DND-41 (cell line): ENCODE results near the gene RPL27A.

Source experiments
- ATAC-seq: fragments of 200-7000 bp; cut with Tn5 transposase; 3 replicates; pipeline ENCODE4 v1.9.1; 2021; ENCODE audit warnings: low read depth; ENCODE audit not compliant: insufficient read depth
- DNase-seq: peaks from one replicate; pipeline ENCODE4 v3.0.0-alpha.2; 2020
- H2AFZ ChIP-seq: 2 replicates; pipeline ENCODE4 v1.6.0; 2012; ENCODE audit warnings: low read depth, low read length
- H3K27ac ChIP-seq: 2 replicates; pipeline ENCODE4 v1.5.1; 2012; ENCODE audit warnings: low read length, inconsistent platforms
- H3K27me3 ChIP-seq: fragments of 200-600 bp; sonication (generic); 2 replicates; pipeline ENCODE4 v1.6.0; 2012; ENCODE audit warnings: low read length, mild to moderate bottlenecking, inconsistent platforms; ENCODE audit not compliant: insufficient read depth, poor library complexity
- H3K36me3 ChIP-seq: 2 replicates; pipeline ENCODE4 v1.5.1; 2012; ENCODE audit warnings: low read length, inconsistent platforms; ENCODE audit not compliant: insufficient read depth
- H3K4me1 ChIP-seq: 2 replicates; pipeline ENCODE4 v1.5.1; 2012; ENCODE audit warnings: mild to moderate bottlenecking, low read length; ENCODE audit not compliant: insufficient read depth
- H3K4me2 ChIP-seq: 2 replicates; pipeline ENCODE4 v1.6.0; 2012; ENCODE audit warnings: mild to moderate bottlenecking, moderate library complexity, low read length, inconsistent platforms; ENCODE audit not compliant: insufficient read depth
- H3K4me3 ChIP-seq, 2 experiments: fragments of 200-600 bp in 1 of 2; shearing (Covaris generic) in 1 of 2; 2 replicates each; pipeline ENCODE4 v1.5.1; 2012 to 2016; ENCODE audit warnings: inconsistent platforms in 2 of 2, low read length in 2 of 2, mild to moderate bottlenecking in 2 of 2, low read depth in 1 of 2, moderate library complexity in 1 of 2
- H3K79me2 ChIP-seq: 2 replicates; pipeline ENCODE4 v1.6.0; 2012; ENCODE audit warnings: low read length, inconsistent platforms; ENCODE audit not compliant: insufficient read depth
- H3K9ac ChIP-seq: 2 replicates; pipeline ENCODE4 v1.6.0; 2012; ENCODE audit warnings: low read depth, mild to moderate bottlenecking, inconsistent platforms, low read length, moderate library complexity
- H3K9me3 ChIP-seq: 2 replicates; pipeline ENCODE4 v1.5.1; 2012; ENCODE audit warnings: low read length, moderate library complexity, mild to moderate bottlenecking, inconsistent platforms; ENCODE audit not compliant: insufficient read depth, severe bottlenecking
- H4K20me1 ChIP-seq: 2 replicates; pipeline ENCODE4 v1.6.0; 2012; ENCODE audit warnings: low read length; ENCODE audit not compliant: insufficient read depth
- EZH2 ChIP-seq: IDR thresholded peaks from 3 replicates; pipeline ENCODE4 v1.6.1; 2012; ENCODE audit warnings: borderline replicate concordance, low read depth, mild to moderate bottlenecking, moderate library complexity, low read length, inconsistent platforms; ENCODE audit not compliant: severe bottlenecking
- TF ChIP-seq, protein P1 (sequence below): IDR thresholded peaks from 2 replicates; pipeline ENCODE4 v1.5.1; 2012; ENCODE audit warnings: borderline replicate concordance, low read length, moderate library complexity, mild to moderate bottlenecking; ENCODE audit not compliant: poor library complexity, severe bottlenecking; ENCODE audit errors: extremely low read depth

Gene RPL27A

DNA sequence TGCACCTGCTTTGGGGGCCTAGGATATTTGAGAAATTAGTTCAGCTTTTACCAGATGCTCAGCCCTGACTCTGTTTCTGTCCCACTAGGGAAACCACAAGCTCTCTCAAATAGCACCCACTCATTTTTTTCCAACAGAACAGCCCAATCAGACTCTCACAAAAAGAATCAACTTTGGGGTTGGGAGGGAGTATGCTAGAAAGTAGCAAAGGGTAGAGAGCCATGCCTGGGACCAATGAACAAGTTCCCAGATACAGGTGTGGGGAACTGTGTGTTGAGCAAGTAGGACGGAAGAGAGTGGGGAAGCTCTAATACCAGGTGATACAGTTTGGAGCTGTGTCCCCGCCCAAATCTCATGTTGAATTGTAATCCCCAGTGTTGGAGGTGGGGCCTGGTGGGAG, 41.3 kb upstream of the RPL27A start:
- no peaks in the 10 kb centered on the region for H3K9me3 ChIP-seq
- no peak overlapping the region for H3K9ac ChIP-seq
- no peaks in the 10 kb centered on the region for H3K27me3 ChIP-seq
- ATAC-seq (no peak), DNase-seq (no peak)
- no peak overlapping the region for H3K4me2 ChIP-seq
- no peak for TF ChIP-seq EZH2
- TF ChIP-seq, protein P1, sequence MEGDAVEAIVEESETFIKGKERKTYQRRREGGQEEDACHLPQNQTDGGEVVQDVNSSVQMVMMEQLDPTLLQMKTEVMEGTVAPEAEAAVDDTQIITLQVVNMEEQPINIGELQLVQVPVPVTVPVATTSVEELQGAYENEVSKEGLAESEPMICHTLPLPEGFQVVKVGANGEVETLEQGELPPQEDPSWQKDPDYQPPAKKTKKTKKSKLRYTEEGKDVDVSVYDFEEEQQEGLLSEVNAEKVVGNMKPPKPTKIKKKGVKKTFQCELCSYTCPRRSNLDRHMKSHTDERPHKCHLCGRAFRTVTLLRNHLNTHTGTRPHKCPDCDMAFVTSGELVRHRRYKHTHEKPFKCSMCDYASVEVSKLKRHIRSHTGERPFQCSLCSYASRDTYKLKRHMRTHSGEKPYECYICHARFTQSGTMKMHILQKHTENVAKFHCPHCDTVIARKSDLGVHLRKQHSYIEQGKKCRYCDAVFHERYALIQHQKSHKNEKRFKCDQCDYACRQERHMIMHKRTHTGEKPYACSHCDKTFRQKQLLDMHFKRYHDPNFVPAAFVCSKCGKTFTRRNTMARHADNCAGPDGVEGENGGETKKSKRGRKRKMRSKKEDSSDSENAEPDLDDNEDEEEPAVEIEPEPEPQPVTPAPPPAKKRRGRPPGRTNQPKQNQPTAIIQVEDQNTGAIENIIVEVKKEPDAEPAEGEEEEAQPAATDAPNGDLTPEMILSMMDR = no peak
- peaks cover 78% of the 10 kb centered on the region for H3K36me3 ChIP-seq
- no peak overlapping the region for H2AFZ ChIP-seq
- H3K4me3 ChIP-seq = no peak overlapping the region
- no peak overlapping the region for H3K27ac ChIP-seq
- no peaks in the 10 kb centered on the region for H4K20me1 ChIP-seq
- no peaks in the 10 kb centered on the region for H3K79me2 ChIP-seq
- no peaks in the 10 kb centered on the region for H3K4me1 ChIP-seq

DNA sequence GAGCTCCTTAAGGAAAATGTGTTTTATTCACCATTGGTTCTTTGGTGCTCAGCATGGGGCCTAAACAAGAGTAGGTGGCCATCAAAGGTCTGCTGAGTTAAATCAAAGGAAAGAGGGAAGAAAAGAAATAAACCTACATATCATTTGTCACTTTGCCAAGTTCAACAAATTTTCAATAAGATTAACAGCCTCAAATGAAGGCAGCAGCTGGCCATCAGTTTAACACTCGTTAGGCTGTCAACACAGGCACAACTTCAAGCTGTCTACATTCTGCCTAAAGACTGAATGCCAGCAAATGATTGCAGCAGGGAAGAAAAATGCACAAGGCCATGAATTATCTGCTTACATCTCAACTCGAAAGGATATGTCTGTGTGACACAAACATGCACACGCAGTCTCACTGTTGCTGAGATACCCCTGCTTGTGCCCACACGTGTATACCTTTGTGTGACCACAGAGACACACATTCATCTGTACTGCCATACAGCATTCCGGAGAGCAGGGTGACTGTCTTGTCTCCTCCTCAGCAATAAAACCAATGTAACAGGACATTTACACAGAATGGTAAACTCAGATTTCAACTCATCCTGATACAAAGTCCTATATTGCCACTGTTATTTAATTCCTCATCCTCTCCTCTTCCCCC, 40.3 kb upstream of the RPL27A start:
- Histone ChIP-seq H3K36me3 (peaks cover 77% of the 10 kb centered on the region), H3K27me3 (no peaks in the 10 kb centered on the region), H4K20me1 (no peaks in the 10 kb centered on the region), H2AFZ (no peak overlapping the region), H3K9ac (no peak overlapping the region), H3K9me3 (no peaks in the 10 kb centered on the region), H3K27ac (no peak overlapping the region), H3K4me3 (no peak overlapping the region), H3K4me1 (no peaks in the 10 kb centered on the region), H3K4me2 (no peak overlapping the region), H3K79me2 (no peaks in the 10 kb centered on the region)
- ATAC-seq (no peak), DNase-seq (no peak)
- TF ChIP-seq, protein P1 = no peak
- no peak for TF ChIP-seq EZH2

DNA sequence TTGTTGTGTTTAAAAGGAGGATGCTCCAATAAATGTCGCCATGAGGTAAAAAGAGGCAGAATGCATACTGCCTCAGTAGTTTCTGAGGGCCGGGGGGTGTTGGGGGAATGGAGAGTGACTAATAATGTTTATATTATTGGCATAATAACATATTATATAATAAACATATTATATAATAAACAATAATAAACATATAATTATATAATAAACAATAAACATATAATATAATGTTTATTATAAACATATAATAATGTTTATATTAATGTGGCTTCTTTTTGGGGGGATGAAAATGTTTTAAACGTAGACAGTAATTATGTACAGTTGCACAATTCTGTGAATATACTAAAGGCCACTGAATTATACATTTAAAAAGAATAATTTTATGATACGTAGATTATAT, 35.7 kb upstream of the RPL27A start:
- TF ChIP-seq, protein P1 = no peak
- no peak for TF ChIP-seq EZH2
- Histone ChIP-seq H3K79me2 (no peaks in the 10 kb centered on the region), H3K4me2 (no peak overlapping the region), H2AFZ (no peak overlapping the region), H3K36me3 (peaks cover 51% of the 10 kb centered on the region), H3K4me1 (no peaks in the 10 kb centered on the region), H3K27me3 (no peaks in the 10 kb centered on the region), H3K27ac (no peak overlapping the region), H3K4me3 (no peak overlapping the region), H3K9me3 (no peaks in the 10 kb centered on the region), H4K20me1 (no peaks in the 10 kb centered on the region), H3K9ac (no peak overlapping the region)
- ATAC-seq = no peak
- no peak for DNase-seq

DNA sequence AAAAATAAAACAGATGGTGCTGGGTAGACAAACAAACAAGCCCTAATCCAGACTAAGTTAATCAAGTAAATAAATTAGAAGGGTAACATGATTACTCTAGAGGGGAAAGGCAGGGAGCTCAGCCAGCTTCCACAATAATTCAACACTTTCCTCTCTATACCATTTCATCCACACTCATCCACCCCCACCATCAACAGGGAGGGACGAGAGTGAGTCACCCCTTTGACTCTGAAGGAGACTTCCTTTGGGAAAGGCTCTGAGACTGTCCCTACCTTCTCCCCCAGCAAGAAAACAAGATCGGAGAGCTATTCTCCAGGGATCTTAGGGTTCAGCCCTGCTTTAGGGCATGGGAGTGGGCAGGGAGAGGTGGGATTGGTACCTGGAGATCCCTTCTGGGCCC, 33.2 kb upstream of the RPL27A start:
- Histone ChIP-seq H4K20me1 (no peaks in the 10 kb centered on the region), H3K27me3 (no peaks in the 10 kb centered on the region), H3K36me3 (peaks cover 35% of the 10 kb centered on the region), H3K9ac (no peak overlapping the region), H3K79me2 (no peaks in the 10 kb centered on the region), H2AFZ (no peak overlapping the region), H3K27ac (no peak overlapping the region), H3K4me2 (no peak overlapping the region), H3K4me1 (no peaks in the 10 kb centered on the region), H3K4me3 (no peak overlapping the region), H3K9me3 (no peaks in the 10 kb centered on the region)
- no peak for TF ChIP-seq EZH2
- TF ChIP-seq, protein P1 = no peak
- DNase-seq (no peak), ATAC-seq (no peak)
